Natural killer cell (primary cell): ENCODE data around the gene TBC1D22B. TPM values are rescaled to one million over a fixed set of nuclear protein-coding genes. Genes with fewer than 3 reads are reported as not detected.

Source experiments
- ATAC-seq, 3 donors: fragments of 150-1000 bp in 2 of 3; fragments of 200-7000 bp in 1 of 3; cut with Tn5 transposase; 1 replicate in 1 of 3; 2 replicates in 2 of 3; pipeline ENCODE4 v1.10.0; 2021; ENCODE audit warnings: mild to moderate bottlenecking in 2 of 3, moderate library complexity in 2 of 3
- DNase-seq, 2 donors: peaks; one replicate each; pipeline versions ENCODE4 v3.0.0 to v3.0.0-alpha.2; 2013 to 2021; ENCODE audit warnings: mixed read lengths in 1 of 2
- H3K27ac ChIP-seq: one replicate; pipeline ENCODE4 v1.5.1; 2013; ENCODE audit warnings: mild to moderate bottlenecking, low read length
- H3K27me3 ChIP-seq: one replicate; pipeline ENCODE4 v1.6.1; 2013; ENCODE audit warnings: low read length; ENCODE audit not compliant: control insufficient read depth, insufficient read depth
- H3K36me3 ChIP-seq: one replicate; pipeline ENCODE4 v1.6.1; 2013; ENCODE audit warnings: low read length; ENCODE audit not compliant: control insufficient read depth, insufficient read depth
- H3K4me1 ChIP-seq: one replicate; pipeline ENCODE4 v1.6.1; 2013; ENCODE audit warnings: low read length; ENCODE audit not compliant: control insufficient read depth, insufficient read depth
- H3K4me3 ChIP-seq: one replicate; pipeline ENCODE4 v1.5.1; 2013; ENCODE audit warnings: low read length
- H3K9me3 ChIP-seq: one replicate; pipeline ENCODE4 v1.6.1; 2013; ENCODE audit warnings: low read length; ENCODE audit not compliant: control insufficient read depth, insufficient read depth
- H3K27ac Mint-ChIP-seq, 2 donors: one replicate each; pipeline ENCODE4 v1.8.0; 2022; ENCODE audit warnings: mild to moderate bottlenecking in 2 of 2, mixed read lengths in 2 of 2, moderate library complexity in 1 of 2
- H3K27me3 Mint-ChIP-seq, 2 donors: one replicate each; pipeline ENCODE4 v1.8.0; 2022; ENCODE audit warnings: low read depth in 2 of 2, mixed read lengths in 2 of 2
- H3K36me3 Mint-ChIP-seq: one replicate; pipeline ENCODE4 v1.8.0; 2022; ENCODE audit warnings: mixed read lengths
- H3K4me1 Mint-ChIP-seq, 2 donors: one replicate each; pipeline ENCODE4 v1.8.0; 2022; ENCODE audit warnings: mixed read lengths in 2 of 2
- H3K4me3 Mint-ChIP-seq: one replicate; pipeline ENCODE4 v1.8.0; 2022; ENCODE audit warnings: mild to moderate bottlenecking, moderate library complexity, mixed read lengths
- H3K9me3 Mint-ChIP-seq, 2 donors: one replicate each; pipeline ENCODE4 v1.8.0; 2022; ENCODE audit warnings: mixed read lengths in 2 of 2
- WGBS: methylation state at CpG from one replicate; pipeline ENCODE4 v1.1.7; 2013; ENCODE audit warnings: missing lambda C conversion rate; ENCODE audit not compliant: insufficient coverage; 5-methylcytosine and 5-hydroxymethylcytosine counted together
- intact Hi-C: fragments of 100-400 bp; cut with micrococcal nuclease; formaldehyde crosslinking; loops from one replicate; pipeline ENCODE4 v1.14.2; 2022
- total RNA-seq, 4 donors: library from RNA; stranded (reverse); fragments of 120-200 nt in 1 of 4; gene quantifications; one replicate each; pipeline versions ENCODE4 v1.2.3 to v1.2.4, GENCODE V29; 2013 to 2022
- TF ChIP-seq, protein P1 (sequence below): fragments of 200-600 bp; IDR thresholded peaks from one replicate; pipeline ENCODE4 v1.8.0; 2022; ENCODE audit warnings: antibody characterized with exemption

TBC1D22B gene
- total RNA-seq, 3 donors from 2014 or later (not counting 1 experiment from before 2014, with no cell fraction given) = 8.0 to 12.1 (median 12.0) TPM

- Histone ChIP-seq H3K36me3 (peaks cover 11% of the 10 kb centered on the region), H3K4me1 (peaks cover 17% of the 10 kb centered on the region), H3K27me3 (no peaks in the 10 kb centered on the region), H3K27ac (no peak overlapping the region), H3K9me3 (no peaks in the 10 kb centered on the region), H3K4me3 (no peak overlapping the region)
- DNase-seq = no peak
- Mint-ChIP-seq H3K27me3 (no peaks in the 10 kb centered on the region), H3K27ac (no peak overlapping the region), H3K4me3 (no peak overlapping the region), H3K4me1 (peaks cover 51 to 55% of the 10 kb centered on the region in 2 donors), H3K9me3 (no peaks in the 10 kb centered on the region), H3K36me3 (peaks cover 1% of the 10 kb centered on the region)
- TF ChIP-seq, protein P1, sequence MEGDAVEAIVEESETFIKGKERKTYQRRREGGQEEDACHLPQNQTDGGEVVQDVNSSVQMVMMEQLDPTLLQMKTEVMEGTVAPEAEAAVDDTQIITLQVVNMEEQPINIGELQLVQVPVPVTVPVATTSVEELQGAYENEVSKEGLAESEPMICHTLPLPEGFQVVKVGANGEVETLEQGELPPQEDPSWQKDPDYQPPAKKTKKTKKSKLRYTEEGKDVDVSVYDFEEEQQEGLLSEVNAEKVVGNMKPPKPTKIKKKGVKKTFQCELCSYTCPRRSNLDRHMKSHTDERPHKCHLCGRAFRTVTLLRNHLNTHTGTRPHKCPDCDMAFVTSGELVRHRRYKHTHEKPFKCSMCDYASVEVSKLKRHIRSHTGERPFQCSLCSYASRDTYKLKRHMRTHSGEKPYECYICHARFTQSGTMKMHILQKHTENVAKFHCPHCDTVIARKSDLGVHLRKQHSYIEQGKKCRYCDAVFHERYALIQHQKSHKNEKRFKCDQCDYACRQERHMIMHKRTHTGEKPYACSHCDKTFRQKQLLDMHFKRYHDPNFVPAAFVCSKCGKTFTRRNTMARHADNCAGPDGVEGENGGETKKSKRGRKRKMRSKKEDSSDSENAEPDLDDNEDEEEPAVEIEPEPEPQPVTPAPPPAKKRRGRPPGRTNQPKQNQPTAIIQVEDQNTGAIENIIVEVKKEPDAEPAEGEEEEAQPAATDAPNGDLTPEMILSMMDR = no peak
- 94% methylated on average over 1 of the region's 2 CpGs for WGBS
- intact Hi-C loops = no loop called here
- no peak for ATAC-seq
These were observed 100.3 kb downstream of the TBC1D22B start for GRCh38 chr6:37357860-37358259.

DNA sequence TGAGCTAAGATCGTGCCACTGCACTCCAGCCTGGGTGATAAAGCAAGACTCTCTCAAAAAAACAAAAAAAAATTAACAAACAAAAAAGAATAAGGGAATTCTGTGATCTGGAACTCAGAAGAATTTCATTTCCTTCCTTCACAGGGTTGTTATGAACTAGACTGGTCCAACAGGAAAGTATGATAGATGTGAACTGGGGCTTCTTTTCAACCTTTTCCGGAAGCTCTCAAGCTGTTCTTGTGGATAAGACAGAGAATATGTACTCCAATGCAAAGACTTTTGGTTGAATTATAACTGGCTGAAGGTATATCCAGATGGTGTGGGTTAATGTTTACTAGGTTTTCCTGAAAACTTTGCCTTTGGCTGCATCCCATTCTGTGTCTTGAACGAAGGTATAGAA, 101.5 kb downstream of the TBC1D22B start:
- peaks cover 42 to 46% of the 10 kb centered on the region in 2 donors for H3K4me1 Mint-ChIP-seq
- no peak for DNase-seq
- WGBS = 62% methylated on average over 3 of the region's 3 CpGs
- Histone ChIP-seq H3K9me3 (no peaks in the 10 kb centered on the region), H3K36me3 (peaks cover 11% of the 10 kb centered on the region), H3K4me3 (no peak overlapping the region), H3K4me1 (peaks cover 9% of the 10 kb centered on the region), H3K27ac (no peak overlapping the region), H3K27me3 (no peaks in the 10 kb centered on the region)
- no peaks in the 10 kb centered on the region for H3K27me3 Mint-ChIP-seq
- ATAC-seq = no peak
- intact Hi-C loops = no loop called here
- H3K4me3 Mint-ChIP-seq = no peak overlapping the region
- peaks cover 6% of the 10 kb centered on the region for H3K36me3 Mint-ChIP-seq
- no peak overlapping the region for H3K27ac Mint-ChIP-seq
- no peaks in the 10 kb centered on the region for H3K9me3 Mint-ChIP-seq
- TF ChIP-seq, protein P1 = no peak

DNA sequence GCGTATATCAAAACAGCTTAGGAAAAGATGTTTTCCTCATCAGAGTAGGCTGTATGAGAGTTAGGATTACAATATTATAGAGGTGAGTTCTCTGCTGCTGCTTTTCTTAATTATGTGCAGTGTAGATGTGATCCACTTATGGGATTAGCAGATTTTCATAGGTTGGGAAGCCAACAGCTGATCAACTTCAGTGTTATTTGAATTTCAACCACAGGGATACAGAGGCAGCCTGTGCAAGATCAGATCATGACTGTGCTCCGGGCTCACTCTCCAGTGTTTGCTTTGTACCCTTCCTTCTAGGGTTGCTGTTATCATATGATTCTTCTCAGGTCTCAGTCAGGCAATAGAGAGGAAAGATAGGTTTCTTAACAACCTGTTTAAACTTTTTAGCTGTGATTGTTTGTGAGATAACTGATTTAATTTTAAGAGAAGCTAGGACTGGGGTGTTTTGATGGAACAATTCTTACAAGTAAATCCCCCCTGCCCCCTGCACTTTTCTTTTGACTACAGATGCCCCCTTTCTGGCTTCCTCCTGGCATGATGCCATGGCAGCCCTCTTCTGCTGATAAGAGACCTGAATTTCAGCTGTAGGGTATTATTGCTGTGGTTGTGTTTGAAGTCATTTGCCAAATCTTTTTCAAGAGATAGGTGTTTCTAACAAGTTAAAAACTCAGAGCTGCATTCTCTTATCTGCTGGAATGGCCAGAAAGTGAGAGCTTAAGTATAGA, 104.7 kb downstream of the TBC1D22B start:
- H3K36me3 ChIP-seq = peaks cover 11% of the 10 kb centered on the region
- H3K27me3 ChIP-seq = no peaks in the 10 kb centered on the region
- no peak for ATAC-seq
- Mint-ChIP-seq H3K36me3 (peaks cover 6% of the 10 kb centered on the region), H3K9me3 (no peaks in the 10 kb centered on the region), H3K4me1 (peaks cover 14 to 15% of the 10 kb centered on the region in 2 donors), H3K4me3 (no peak overlapping the region), H3K27me3 (no peaks in the 10 kb centered on the region), H3K27ac (no peak overlapping the region)
- no peaks in the 10 kb centered on the region for H3K4me1 ChIP-seq
- TF ChIP-seq, protein P1 = no peak
- no peak overlapping the region for H3K27ac ChIP-seq
- H3K9me3 ChIP-seq = no peaks in the 10 kb centered on the region
- 75% methylated on average over 2 of the region's 2 CpGs for WGBS
- H3K4me3 ChIP-seq = no peak overlapping the region
- intact Hi-C loops = no loop called here
- DNase-seq = no peak

GRCh38 chr6:37365791-37366190, 108.2 kb downstream of the TBC1D22B start:
- TF ChIP-seq, protein P1 = no peak
- H3K9me3 ChIP-seq = no peaks in the 10 kb centered on the region
- no peak overlapping the region for H3K27ac ChIP-seq
- no peak overlapping the region for H3K27ac Mint-ChIP-seq
- H3K36me3 ChIP-seq = peaks cover 33% of the 10 kb centered on the region
- no peaks in the 10 kb centered on the region for H3K27me3 Mint-ChIP-seq
- intact Hi-C loops = no loop called here
- H3K36me3 Mint-ChIP-seq = peaks cover 21% of the 10 kb centered on the region
- H3K4me1 Mint-ChIP-seq = peaks cover 5 to 7% of the 10 kb centered on the region in 2 donors
- ATAC-seq (no peak), DNase-seq (no peak)
- no peak overlapping the region for H3K4me3 ChIP-seq
- WGBS = 69% methylated on average over 2 of the region's 2 CpGs
- no peaks in the 10 kb centered on the region for H3K9me3 Mint-ChIP-seq
- no peaks in the 10 kb centered on the region for H3K4me1 ChIP-seq
- no peak overlapping the region for H3K4me3 Mint-ChIP-seq
- H3K27me3 ChIP-seq = no peaks in the 10 kb centered on the region
